PC-3 (cell line): ENCODE results near the gene CSMD2.

Experiments
- EZH2phosphoT487 ChIP-seq: fragments of 300-600 bp; sonication (generic); IDR thresholded peaks from 2 replicates; pipeline ENCODE4 v1.6.1; 2018; ENCODE audit warnings: mild to moderate bottlenecking, antibody characterized with exemption, low read length, borderline replicate concordance
- TF ChIP-seq, protein P1 (sequence below): fragments of 300-600 bp; sonication (generic); conservative IDR thresholded peaks from 2 replicates; pipeline ENCODE4 v1.5.1; 2017; ENCODE audit warnings: antibody characterized with exemption, low read depth, mild to moderate bottlenecking, low read length

DNA sequence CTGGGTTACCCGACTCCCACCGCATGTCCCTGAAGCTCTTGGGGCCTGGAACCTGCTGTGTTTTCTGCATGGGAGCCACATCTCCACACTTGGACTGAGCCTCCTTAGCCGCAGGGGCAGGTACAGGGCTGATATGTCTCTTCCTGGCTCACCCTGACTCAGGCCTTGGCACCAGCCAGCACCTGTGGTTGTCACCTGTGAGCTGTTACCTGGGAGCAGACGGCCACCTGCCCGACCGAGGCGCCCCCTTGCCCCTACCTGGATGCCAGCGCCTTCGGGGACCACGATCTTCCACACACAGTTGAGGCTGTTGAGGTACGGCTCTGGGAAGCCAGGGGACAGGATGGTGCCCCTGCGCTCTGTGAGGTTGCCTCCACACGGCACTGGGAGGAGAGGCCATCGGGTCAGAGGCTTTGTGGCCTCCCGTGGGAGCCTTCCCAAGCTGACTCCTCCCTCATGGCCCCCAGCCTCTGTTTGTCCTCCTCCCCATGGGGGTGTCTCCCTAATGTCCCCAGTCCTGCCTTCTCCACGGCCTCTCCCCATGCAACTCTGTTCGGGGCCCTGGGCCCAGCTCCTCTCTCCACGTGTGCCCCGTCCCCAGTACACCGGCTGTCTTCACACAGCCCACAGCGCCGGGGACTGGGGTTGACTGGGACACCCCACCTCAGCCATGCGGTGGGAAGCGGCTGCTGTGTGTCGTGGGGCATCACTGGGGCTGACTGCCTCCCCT is 540.6 kb downstream of the CSMD2 start:
- TF ChIP-seq, protein P1, sequence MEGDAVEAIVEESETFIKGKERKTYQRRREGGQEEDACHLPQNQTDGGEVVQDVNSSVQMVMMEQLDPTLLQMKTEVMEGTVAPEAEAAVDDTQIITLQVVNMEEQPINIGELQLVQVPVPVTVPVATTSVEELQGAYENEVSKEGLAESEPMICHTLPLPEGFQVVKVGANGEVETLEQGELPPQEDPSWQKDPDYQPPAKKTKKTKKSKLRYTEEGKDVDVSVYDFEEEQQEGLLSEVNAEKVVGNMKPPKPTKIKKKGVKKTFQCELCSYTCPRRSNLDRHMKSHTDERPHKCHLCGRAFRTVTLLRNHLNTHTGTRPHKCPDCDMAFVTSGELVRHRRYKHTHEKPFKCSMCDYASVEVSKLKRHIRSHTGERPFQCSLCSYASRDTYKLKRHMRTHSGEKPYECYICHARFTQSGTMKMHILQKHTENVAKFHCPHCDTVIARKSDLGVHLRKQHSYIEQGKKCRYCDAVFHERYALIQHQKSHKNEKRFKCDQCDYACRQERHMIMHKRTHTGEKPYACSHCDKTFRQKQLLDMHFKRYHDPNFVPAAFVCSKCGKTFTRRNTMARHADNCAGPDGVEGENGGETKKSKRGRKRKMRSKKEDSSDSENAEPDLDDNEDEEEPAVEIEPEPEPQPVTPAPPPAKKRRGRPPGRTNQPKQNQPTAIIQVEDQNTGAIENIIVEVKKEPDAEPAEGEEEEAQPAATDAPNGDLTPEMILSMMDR, result no peak
- no peak for TF ChIP-seq EZH2phosphoT487
